Stimulated activated CD8-positive, alpha-beta memory T cell treated with anti-CD3 and anti-CD28 coated beads, Interleukin-15, amount 100 ng/mL, for 24 hours (primary cell): ENCODE results near the gene TRIM48.
"Not testable (repeated sequence)": the region's sequence is repeated elsewhere in the genome, so short reads cannot be mapped to it uniquely, and the experiment has no call there.

Experiments
- DNase-seq: peaks from one replicate; pipeline ENCODE4 v3.0.0-alpha.2; 2020; ENCODE audit warnings: low read depth

TRIM48 gene

GRCh38 chr11:55261855-55262254 is at the start of gene TRIM48:
TSS of gene TRIM48 (plus strand) at chr11:55262155. CDS start at chr11:55262268, 113 bp downstream.
- not testable (repeated sequence) for DNase-seq

- DNase-seq, result not testable (repeated sequence)
Observed at GRCh38 chr11:55238316-55238715, 23.6 kb upstream of the TRIM48 start.

- no peak for DNase-seq
Observed at GRCh38 chr11:55263081-55263480, 1.1 kb downstream of the TRIM48 start.
